Esophagus muscularis mucosa (tissue), 4 donors: ENCODE measurements around the gene PCK1. TPM values are rescaled to one million over a fixed set of nuclear protein-coding genes. Genes with fewer than 3 reads are reported as not detected.

ENCODE experiments used
- DNase-seq: peaks from one replicate; pipeline ENCODE4 v3.0.0-alpha.2; 2017; ENCODE audit errors: extremely low spot score
- H3K27ac ChIP-seq, 4 donors: fragments of 200-600 bp; sonication (generic); replicated peaks in 1 of 4; 1 replicate in 3 of 4; 2 replicates in 1 of 4; pipeline ENCODE4 v1.5.1; 2016 to 2019; ENCODE audit warnings: mild to moderate bottlenecking in 1 of 4
- H3K27me3 ChIP-seq, 4 donors: fragments of 200-600 bp; sonication (generic); one replicate each; pipeline versions ENCODE4 v1.5.1 to v1.6.0; 2016 to 2019
- H3K36me3 ChIP-seq, 4 donors: fragments of 200-600 bp; sonication (generic); one replicate each; pipeline ENCODE4 v1.5.1; 2016 to 2019
- H3K4me1 ChIP-seq, 4 donors: fragments of 200-600 bp; sonication (generic); one replicate each; pipeline ENCODE4 v1.5.1; 2016 to 2019
- H3K4me3 ChIP-seq, 4 donors: fragments of 200-600 bp; sonication (generic); 1 replicate in 2 of 4; 2 replicates in 2 of 4; pipeline ENCODE4 v1.5.1; 2016 to 2019; ENCODE audit warnings: mild to moderate bottlenecking in 4 of 4, moderate library complexity in 1 of 4
- H3K9me3 ChIP-seq, 4 donors: fragments of 200-600 bp; sonication (generic); 1 replicate in 3 of 4; 2 replicates in 1 of 4; pipeline ENCODE4 v1.5.1; 2016 to 2019
- EP300 ChIP-seq: sonication (generic); formaldehyde crosslinking; IDR thresholded peaks from one replicate; pipeline ENCODE4 v1.6.1; 2017; ENCODE audit warnings: antibody characterized with exemption
- POLR2A ChIP-seq: fragments of 450-650 bp; IDR thresholded peaks from one replicate; pipeline ENCODE4 v1.6.1; 2017; ENCODE audit warnings: antibody characterized with exemption, moderate library complexity, mild to moderate bottlenecking, low read depth
- POLR2AphosphoS5 ChIP-seq, 2 donors: sonication (generic); formaldehyde crosslinking; IDR thresholded peaks; one replicate each; pipeline ENCODE4 v1.6.1; 2017; ENCODE audit warnings: antibody characterized with exemption in 2 of 2
- WGBS: methylation state at CpG from one replicate; pipeline ENCODE4 v1.1.5; 2018; 5-methylcytosine and 5-hydroxymethylcytosine counted together
- intact Hi-C: fragments of 100-400 bp; cut with DNase I; formaldehyde crosslinking; loops from one replicate; pipeline ENCODE4 v1.15.1; 2023
- total RNA-seq, 4 donors: library from RNA; depleted of rRNA; stranded (reverse); fragments of >200 nt; gene quantifications; one replicate each; pipeline versions ENCODE4 v1.1.0 to v1.2.1, GENCODE V29; 2016
- TF ChIP-seq, protein P1 (sequence below), 3 experiments: fragments of 200-600 bp in 2 of 3; fragments of 450-650 bp in 1 of 3; sonication (generic) in 2 of 3; IDR thresholded peaks; one replicate each; pipeline ENCODE4 v1.5.1; 2017 to 2019; ENCODE audit warnings: antibody characterized with exemption in 3 of 3, mild to moderate bottlenecking in 2 of 3, moderate library complexity in 1 of 3

Gene PCK1
- total RNA-seq, 4 donors from 2014 or later, result under 0.01 to 0.63 (median 0.06) TPM; not detected in 1

DNA sequence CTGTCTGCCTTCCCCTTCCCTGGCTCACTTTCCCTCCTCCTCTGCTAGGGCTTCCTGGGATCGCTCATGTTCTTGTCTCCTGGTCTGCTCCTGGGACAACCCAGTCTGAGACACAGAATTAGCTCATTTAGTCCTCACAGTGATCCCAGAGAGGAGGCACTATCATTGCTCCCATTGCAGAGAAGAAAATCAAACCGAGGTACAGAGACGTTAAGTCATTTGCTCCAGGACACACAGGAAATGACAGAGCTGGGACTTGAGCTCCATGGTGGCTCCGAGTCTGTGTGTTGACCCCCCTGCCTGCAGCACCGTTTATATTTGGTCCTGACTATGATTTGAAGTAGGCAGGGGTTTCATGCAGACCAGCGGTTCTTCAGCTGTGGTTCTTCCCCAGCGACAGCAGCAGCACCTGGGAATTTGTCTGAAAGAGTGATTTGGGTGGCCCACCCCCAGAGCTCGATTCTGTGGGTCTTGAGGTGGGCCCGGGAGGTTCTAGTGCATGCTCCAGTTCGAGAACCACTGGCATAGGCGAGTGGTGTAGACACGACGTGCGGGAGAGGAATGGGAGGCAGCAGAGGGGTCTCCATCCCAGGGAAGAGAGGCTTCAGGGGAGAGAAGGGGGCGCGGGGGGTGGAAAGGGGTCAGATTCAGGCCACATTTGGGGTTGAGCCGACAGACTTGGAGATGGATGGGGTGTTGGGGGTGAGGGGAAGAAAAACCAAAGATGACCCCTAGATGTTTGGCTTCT, 24.7 kb downstream of the PCK1 start:
- Histone ChIP-seq H3K27ac (peak overlapping the region in 1 of 4 donors; percentile 26), H3K4me1 (peaks cover 2 to 48% (median 44%) of the 10 kb centered on the region in 4 donors), H3K27me3 (peaks cover 0 to 35% (median 0%) of the 10 kb centered on the region in 4 donors), H3K36me3 (no peaks in the 10 kb centered on the region), H3K4me3 (no peak overlapping the region), H3K9me3 (peaks cover 0 to 7% (median 0%) of the 10 kb centered on the region in 4 donors)
- WGBS, result 70% methylated on average over 16 of the region's 17 CpGs
- intact Hi-C loops, result no loop called here
- TF ChIP-seq POLR2A, result no peak
- TF ChIP-seq POLR2AphosphoS5 (IDR thresholded peaks at IDR 0.05), result no peak
- TF ChIP-seq EP300, result no peak
- TF ChIP-seq, protein P1, sequence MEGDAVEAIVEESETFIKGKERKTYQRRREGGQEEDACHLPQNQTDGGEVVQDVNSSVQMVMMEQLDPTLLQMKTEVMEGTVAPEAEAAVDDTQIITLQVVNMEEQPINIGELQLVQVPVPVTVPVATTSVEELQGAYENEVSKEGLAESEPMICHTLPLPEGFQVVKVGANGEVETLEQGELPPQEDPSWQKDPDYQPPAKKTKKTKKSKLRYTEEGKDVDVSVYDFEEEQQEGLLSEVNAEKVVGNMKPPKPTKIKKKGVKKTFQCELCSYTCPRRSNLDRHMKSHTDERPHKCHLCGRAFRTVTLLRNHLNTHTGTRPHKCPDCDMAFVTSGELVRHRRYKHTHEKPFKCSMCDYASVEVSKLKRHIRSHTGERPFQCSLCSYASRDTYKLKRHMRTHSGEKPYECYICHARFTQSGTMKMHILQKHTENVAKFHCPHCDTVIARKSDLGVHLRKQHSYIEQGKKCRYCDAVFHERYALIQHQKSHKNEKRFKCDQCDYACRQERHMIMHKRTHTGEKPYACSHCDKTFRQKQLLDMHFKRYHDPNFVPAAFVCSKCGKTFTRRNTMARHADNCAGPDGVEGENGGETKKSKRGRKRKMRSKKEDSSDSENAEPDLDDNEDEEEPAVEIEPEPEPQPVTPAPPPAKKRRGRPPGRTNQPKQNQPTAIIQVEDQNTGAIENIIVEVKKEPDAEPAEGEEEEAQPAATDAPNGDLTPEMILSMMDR (IDR thresholded peaks at IDR 0.05), result no peak
- DNase-seq, result no peak

DNA sequence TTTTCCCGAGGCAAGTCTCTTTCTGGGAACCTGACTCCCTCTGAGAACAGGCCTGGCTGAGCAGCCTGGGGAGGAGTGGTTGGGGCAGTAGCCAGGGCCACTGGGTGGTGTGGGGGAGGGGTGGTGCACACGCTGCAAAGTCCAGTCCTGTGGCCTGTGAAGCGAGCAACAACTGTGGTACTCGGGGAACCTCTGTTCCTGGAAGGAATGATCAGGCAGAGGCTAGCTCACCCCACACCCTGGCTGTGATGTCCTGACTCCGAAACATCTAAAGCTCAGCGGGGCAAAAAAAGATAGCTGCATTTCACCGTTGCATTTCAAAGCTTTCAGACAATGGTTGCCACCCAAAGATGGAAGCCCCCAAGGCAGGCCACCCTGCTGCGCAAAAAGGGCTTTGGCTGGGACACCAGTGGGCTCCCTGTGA, 25.5 kb downstream of the PCK1 start:
- Histone ChIP-seq H3K36me3 (no peaks in the 10 kb centered on the region), H3K27ac (peak overlapping the region in 1 of 4 donors; percentile 18), H3K27me3 (peaks cover 0 to 28% (median 0%) of the 10 kb centered on the region in 4 donors), H3K4me3 (no peak overlapping the region), H3K9me3 (peaks cover 0 to 7% (median 0%) of the 10 kb centered on the region in 4 donors), H3K4me1 (peaks cover 2 to 42% (median 38%) of the 10 kb centered on the region in 4 donors)
- intact Hi-C loops, result no loop called here
- DNase-seq, result no peak
- WGBS, result 31% methylated on average over 5 of the region's 8 CpGs
- no peak for TF ChIP-seq EP300
- TF ChIP-seq POLR2A, result no peak
- no peak for TF ChIP-seq POLR2AphosphoS5 (IDR thresholded peaks at IDR 0.05)
- TF ChIP-seq, protein P1 (IDR thresholded peaks at IDR 0.05), result no peak

DNA sequence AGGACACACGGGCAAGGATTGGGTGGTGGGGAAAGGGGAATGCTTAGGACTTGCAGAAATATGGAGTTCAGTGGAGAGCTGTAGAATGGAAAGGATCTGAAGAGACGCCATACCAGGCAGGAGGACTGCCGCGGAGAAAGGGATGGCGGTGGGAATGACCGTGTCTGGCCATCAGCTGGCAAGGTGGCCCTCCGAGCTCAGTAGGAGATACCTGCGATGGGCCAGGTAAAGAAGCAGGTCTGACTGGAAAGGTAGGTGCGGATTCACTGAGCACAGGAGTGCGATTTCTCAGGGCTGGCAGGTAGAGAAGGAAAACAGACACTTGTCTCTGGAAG, 26.0 kb downstream of the PCK1 start:
- Histone ChIP-seq H3K9me3 (peaks cover 0 to 7% (median 0%) of the 10 kb centered on the region in 4 donors), H3K4me1 (peaks cover 2 to 37% (median 33%) of the 10 kb centered on the region in 4 donors), H3K27me3 (peaks cover 0 to 28% (median 0%) of the 10 kb centered on the region in 4 donors), H3K4me3 (no peak overlapping the region), H3K36me3 (no peaks in the 10 kb centered on the region), H3K27ac (no peak overlapping the region)
- TF ChIP-seq POLR2AphosphoS5 (IDR thresholded peaks at IDR 0.05) (no peak), EP300 (no peak), POLR2A (no peak)
- TF ChIP-seq, protein P1 (IDR thresholded peaks at IDR 0.05), result no peak
- 94% methylated on average over 10 of the region's 10 CpGs for WGBS
- intact Hi-C loops, result no loop called here
- no peak for DNase-seq

DNA sequence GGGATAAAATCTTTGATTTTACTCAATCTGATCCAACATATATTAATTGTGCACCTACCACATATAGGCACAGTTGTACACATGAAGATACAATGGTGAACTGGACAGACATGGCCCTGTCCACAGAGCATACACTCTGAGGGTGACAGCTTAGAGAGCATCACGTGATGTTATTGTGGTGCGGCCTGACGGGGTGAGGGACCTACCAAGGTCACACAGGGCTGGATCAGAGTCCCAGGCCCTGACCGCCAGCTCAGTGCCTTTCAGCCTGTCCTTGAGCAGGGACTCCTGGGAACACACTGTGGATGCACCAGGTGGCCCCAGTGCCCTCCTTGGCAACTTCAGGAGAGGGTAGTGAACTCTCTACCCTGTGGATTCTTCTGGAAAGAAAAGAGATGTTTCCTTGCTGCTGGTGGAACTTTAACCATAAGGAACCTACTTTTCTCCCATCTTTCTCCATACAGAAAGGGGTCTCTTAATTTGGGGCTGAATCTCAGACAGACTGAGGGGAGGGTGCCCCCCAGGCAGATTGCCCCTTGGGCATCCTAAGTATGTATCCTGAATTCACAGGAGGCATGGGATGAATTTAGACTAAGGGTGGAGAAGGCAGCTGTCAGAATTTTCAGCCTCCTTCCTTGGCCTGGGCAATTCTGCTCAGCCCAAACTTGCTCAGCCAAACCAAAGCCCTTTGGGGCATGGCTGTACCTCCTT, 26.5 kb downstream of the PCK1 start:
- intact Hi-C loops, result no loop called here
- H3K4me3 ChIP-seq, result no peak overlapping the region
- WGBS, result 91% methylated on average over 4 of the region's 4 CpGs
- H3K9me3 ChIP-seq, result peaks cover 0 to 7% (median 0%) of the 10 kb centered on the region in 4 donors
- DNase-seq, result no peak
- no peak overlapping the region for H3K27ac ChIP-seq
- peaks cover 0 to 28% (median 0%) of the 10 kb centered on the region in 4 donors for H3K27me3 ChIP-seq
- TF ChIP-seq, protein P1 (IDR thresholded peaks at IDR 0.05), result no peak
- no peak for TF ChIP-seq POLR2AphosphoS5 (IDR thresholded peaks at IDR 0.05)
- no peak for TF ChIP-seq EP300
- no peak for TF ChIP-seq POLR2A
- H3K36me3 ChIP-seq, result no peaks in the 10 kb centered on the region
- H3K4me1 ChIP-seq, result peaks cover 2 to 32% (median 28%) of the 10 kb centered on the region in 4 donors
